H1 (cell line): ENCODE measurements around the gene DYRK2.

Experiments used
- BRCA1 ChIP-seq: IDR thresholded peaks from 2 replicates; pipeline ENCODE4 v1.6.1; 2012; ENCODE audit warnings: low read depth, low read length, improper control_type of control experiment
- CHD1 ChIP-seq: IDR thresholded peaks from 2 replicates; pipeline ENCODE4 v1.6.1; 2012; ENCODE audit warnings: low read depth, low read length, improper control_type of control experiment
- CTCF ChIP-seq, 3 experiments: IDR thresholded peaks; 1 replicate in 2 of 3; 2 replicates in 1 of 3; pipeline versions ENCODE4 v1.5.1 to v1.6.1; 2011; ENCODE audit warnings: low read length in 3 of 3, mild to moderate bottlenecking in 3 of 3, inconsistent platforms in 2 of 3, low read depth in 1 of 3, moderate library complexity in 1 of 3; ENCODE audit not compliant: insufficient read depth in 1 of 3; ENCODE audit errors: control extremely low read depth in 1 of 3
- GABPA ChIP-seq: IDR thresholded peaks from 2 replicates; pipeline ENCODE4 v1.6.1; 2011; ENCODE audit warnings: mild to moderate bottlenecking, low read length, moderate library complexity, borderline replicate concordance; ENCODE audit not compliant: insufficient read depth
- HDAC6 ChIP-seq: IDR thresholded peaks from one replicate; pipeline ENCODE4 v1.7.1; 2012; ENCODE audit warnings: low read depth, mild to moderate bottlenecking, inconsistent platforms, low read length, moderate library complexity
- POLR2A ChIP-seq, 2 experiments: IDR thresholded peaks; 1 replicate in 1 of 2; 2 replicates in 1 of 2; pipeline ENCODE4 v1.6.1; 2011; ENCODE audit warnings: low read depth in 2 of 2, low read length in 2 of 2, mild to moderate bottlenecking in 2 of 2; ENCODE audit errors: control extremely low read depth in 1 of 2
- SIN3A ChIP-seq, 2 experiments: IDR thresholded peaks in 1 of 2; conservative IDR thresholded peaks in 1 of 2; 2 replicates each; pipeline ENCODE4 v1.6.1; 2011 to 2012; ENCODE audit warnings: low read length in 2 of 2, improper control_type of control experiment in 1 of 2, low read depth in 1 of 2, mild to moderate bottlenecking in 1 of 2
- TEAD4 ChIP-seq: IDR thresholded peaks from 2 replicates; pipeline ENCODE4 v1.6.1; 2012; ENCODE audit warnings: low read depth, low read length, inconsistent platforms, mixed read lengths
- YY1 ChIP-seq: IDR thresholded peaks from 2 replicates; pipeline ENCODE4 v1.6.1; 2011; ENCODE audit warnings: low read depth, mild to moderate bottlenecking, low read length

- TF ChIP-seq CTCF (IDR thresholded peaks at IDR 0.05; ENCODE audit: control extremely low read depth in 1 of 3, insufficient read depth in 1 of 3, low read depth in 1 of 3, low read length in 3 of 3) (peak in 1 of 3 experiments; percentile 2; a peak in 1 of 4 replicates), YY1 (no peak), HDAC6 (no peak), SIN3A (conservative IDR thresholded peaks at IDR 0.05 in 1 of 2, IDR thresholded peaks at IDR 0.05 in 1 of 2; ENCODE audit: low read depth in 1 of 2, low read length in 2 of 2) (no peak), POLR2A (IDR thresholded peaks at IDR 0.05; ENCODE audit: control extremely low read depth in 1 of 2, low read depth in 2 of 2, low read length in 2 of 2) (no peak), TEAD4 (no peak), GABPA (no peak), CHD1 (no peak), BRCA1 (no peak)
These were observed 18.0 kb upstream of the DYRK2 start for GRCh38 chr12:67630373-67631088.
